ENCODE results near the gene CLCN3. TPM values are rescaled to one million over a fixed set of nuclear protein-coding genes. Genes with fewer than 3 reads are reported as not detected.

Gene CLCN3
- total RNA-seq, 1 experiment from 2014 or later, result 38.3 TPM

DNA sequence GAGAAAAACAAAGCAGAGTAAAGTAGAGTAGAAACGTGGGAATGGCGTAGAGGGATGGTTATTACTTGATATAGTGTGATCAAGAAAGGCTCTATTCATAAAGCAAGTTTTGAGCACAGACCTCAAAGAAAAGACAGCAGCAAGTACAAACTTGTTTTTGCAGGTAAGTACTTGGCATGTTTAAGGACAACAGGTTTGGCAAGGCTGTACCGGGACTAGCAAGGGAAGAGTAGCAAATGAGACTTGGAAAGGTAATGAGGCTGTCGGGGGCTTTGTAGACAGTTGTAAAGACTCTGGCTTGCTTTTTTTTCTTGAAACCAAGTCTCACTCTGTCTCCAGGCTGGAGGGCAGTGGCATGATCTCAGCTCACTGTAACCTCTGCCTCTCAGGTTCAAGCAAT, 48.9 kb upstream of the CLCN3 start:
- Histone ChIP-seq H3K4me1 (ENCODE audit: control insufficient read depth, insufficient read depth, low read length) (no peaks in the 10 kb centered on the region), H3K27me3 (ENCODE audit: control insufficient read depth, insufficient read depth, low read length) (no peaks in the 10 kb centered on the region), H3K9me3 (ENCODE audit: control insufficient read depth, insufficient read depth, low read depth, low read length) (no peaks in the 10 kb centered on the region), H3K27ac (ENCODE audit: low read length) (no peak overlapping the region), H3K4me3 (ENCODE audit: low read depth in 2 of 2, low read length in 2 of 2) (no peak overlapping the region), H3K36me3 (ENCODE audit: control insufficient read depth, insufficient read depth, low read length) (no peaks in the 10 kb centered on the region)
- BruUV-seq (replicated peaks), result no TSS peak
- in situ Hi-C loops (cut with HindIII; ENCODE audit: low pct_unique_long_range_greater_than_20kb, low sequenced_read_pairs), result no loop called here
- DNase-seq (ENCODE audit: low read depth, low spot score) (no peak), ATAC-seq (no peak)
- CTCF ChIA-PET, result no interaction called here
- intact Hi-C loops (cut with micrococcal nuclease; ENCODE audit: unreplicated experiment), result no loop called here
- POLR2A ChIA-PET, result no interaction called here
- TF ChIP-seq, protein P1, sequence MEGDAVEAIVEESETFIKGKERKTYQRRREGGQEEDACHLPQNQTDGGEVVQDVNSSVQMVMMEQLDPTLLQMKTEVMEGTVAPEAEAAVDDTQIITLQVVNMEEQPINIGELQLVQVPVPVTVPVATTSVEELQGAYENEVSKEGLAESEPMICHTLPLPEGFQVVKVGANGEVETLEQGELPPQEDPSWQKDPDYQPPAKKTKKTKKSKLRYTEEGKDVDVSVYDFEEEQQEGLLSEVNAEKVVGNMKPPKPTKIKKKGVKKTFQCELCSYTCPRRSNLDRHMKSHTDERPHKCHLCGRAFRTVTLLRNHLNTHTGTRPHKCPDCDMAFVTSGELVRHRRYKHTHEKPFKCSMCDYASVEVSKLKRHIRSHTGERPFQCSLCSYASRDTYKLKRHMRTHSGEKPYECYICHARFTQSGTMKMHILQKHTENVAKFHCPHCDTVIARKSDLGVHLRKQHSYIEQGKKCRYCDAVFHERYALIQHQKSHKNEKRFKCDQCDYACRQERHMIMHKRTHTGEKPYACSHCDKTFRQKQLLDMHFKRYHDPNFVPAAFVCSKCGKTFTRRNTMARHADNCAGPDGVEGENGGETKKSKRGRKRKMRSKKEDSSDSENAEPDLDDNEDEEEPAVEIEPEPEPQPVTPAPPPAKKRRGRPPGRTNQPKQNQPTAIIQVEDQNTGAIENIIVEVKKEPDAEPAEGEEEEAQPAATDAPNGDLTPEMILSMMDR (IDR thresholded peaks at IDR 0.05), result no peak
- TF ChIP-seq, protein P2, sequence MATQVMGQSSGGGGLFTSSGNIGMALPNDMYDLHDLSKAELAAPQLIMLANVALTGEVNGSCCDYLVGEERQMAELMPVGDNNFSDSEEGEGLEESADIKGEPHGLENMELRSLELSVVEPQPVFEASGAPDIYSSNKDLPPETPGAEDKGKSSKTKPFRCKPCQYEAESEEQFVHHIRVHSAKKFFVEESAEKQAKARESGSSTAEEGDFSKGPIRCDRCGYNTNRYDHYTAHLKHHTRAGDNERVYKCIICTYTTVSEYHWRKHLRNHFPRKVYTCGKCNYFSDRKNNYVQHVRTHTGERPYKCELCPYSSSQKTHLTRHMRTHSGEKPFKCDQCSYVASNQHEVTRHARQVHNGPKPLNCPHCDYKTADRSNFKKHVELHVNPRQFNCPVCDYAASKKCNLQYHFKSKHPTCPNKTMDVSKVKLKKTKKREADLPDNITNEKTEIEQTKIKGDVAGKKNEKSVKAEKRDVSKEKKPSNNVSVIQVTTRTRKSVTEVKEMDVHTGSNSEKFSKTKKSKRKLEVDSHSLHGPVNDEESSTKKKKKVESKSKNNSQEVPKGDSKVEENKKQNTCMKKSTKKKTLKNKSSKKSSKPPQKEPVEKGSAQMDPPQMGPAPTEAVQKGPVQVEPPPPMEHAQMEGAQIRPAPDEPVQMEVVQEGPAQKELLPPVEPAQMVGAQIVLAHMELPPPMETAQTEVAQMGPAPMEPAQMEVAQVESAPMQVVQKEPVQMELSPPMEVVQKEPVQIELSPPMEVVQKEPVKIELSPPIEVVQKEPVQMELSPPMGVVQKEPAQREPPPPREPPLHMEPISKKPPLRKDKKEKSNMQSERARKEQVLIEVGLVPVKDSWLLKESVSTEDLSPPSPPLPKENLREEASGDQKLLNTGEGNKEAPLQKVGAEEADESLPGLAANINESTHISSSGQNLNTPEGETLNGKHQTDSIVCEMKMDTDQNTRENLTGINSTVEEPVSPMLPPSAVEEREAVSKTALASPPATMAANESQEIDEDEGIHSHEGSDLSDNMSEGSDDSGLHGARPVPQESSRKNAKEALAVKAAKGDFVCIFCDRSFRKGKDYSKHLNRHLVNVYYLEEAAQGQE (IDR thresholded peaks at IDR 0.05; ENCODE audit: insufficient read depth in 1 of 2, low read depth in 2 of 2, low read length in 1 of 2), result no peak
- TF ChIP-seq POLR2AphosphoS5 (IDR thresholded peaks at IDR 0.05; ENCODE audit: low read depth, low read length) (no peak), SIN3A (IDR thresholded peaks at IDR 0.05; ENCODE audit: borderline replicate concordance, insufficient read depth, low read depth, low read length) (no peak), TCF7L2 (IDR thresholded peaks at IDR 0.05; ENCODE audit: low read depth, low read length) (no peak)

DNA sequence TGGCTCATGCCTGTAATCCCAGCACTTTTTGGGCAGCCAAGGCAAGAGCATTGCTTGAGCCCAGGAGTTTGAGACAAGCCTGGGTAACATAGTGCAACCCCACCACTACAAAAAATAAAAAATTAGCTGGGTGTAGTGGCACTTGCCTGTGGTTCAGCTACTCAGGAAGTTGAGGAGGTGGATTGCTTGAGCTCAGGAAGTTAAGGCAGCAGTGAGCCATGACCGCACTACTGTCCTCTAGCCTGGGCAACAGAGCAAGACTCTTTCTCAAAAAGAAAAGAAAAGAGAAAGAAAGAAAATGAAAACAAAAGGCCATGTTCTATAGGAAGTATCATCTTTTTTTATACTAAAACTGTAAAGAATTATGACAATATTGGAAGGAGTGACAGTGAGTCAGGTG, 46.5 kb upstream of the CLCN3 start:
- POLR2A ChIA-PET, result no interaction called here
- intact Hi-C loops (cut with micrococcal nuclease; ENCODE audit: unreplicated experiment) (no loop called here), in situ Hi-C loops (cut with HindIII; ENCODE audit: low pct_unique_long_range_greater_than_20kb, low sequenced_read_pairs) (no loop called here)
- no TSS peak for BruUV-seq (replicated peaks)
- DNase-seq (ENCODE audit: low read depth, low spot score), result no peak
- no peak overlapping the region for H3K4me3 ChIP-seq (ENCODE audit: low read depth in 2 of 2, low read length in 2 of 2)
- no peaks in the 10 kb centered on the region; the same call in 1 of the 2 replicates for H3K36me3 ChIP-seq (ENCODE audit: control insufficient read depth, insufficient read depth, low read length)
- TF ChIP-seq TCF7L2 (IDR thresholded peaks at IDR 0.05; ENCODE audit: low read depth, low read length), result no peak
- TF ChIP-seq SIN3A (IDR thresholded peaks at IDR 0.05; ENCODE audit: borderline replicate concordance, insufficient read depth, low read depth, low read length), result no peak
- TF ChIP-seq, protein P1 (IDR thresholded peaks at IDR 0.05), result no peak
- TF ChIP-seq, protein P2 (IDR thresholded peaks at IDR 0.05; ENCODE audit: insufficient read depth in 1 of 2, low read depth in 2 of 2, low read length in 1 of 2), result no peak
- TF ChIP-seq POLR2AphosphoS5 (IDR thresholded peaks at IDR 0.05; ENCODE audit: low read depth, low read length), result no peak
- no peaks in the 10 kb centered on the region for H3K27me3 ChIP-seq (ENCODE audit: control insufficient read depth, insufficient read depth, low read length)
- CTCF ChIA-PET, result no interaction called here
- ATAC-seq, result no peak
- no peaks in the 10 kb centered on the region for H3K4me1 ChIP-seq (ENCODE audit: control insufficient read depth, insufficient read depth, low read length)
- no peak overlapping the region for H3K27ac ChIP-seq (ENCODE audit: low read length)
- H3K9me3 ChIP-seq (ENCODE audit: control insufficient read depth, insufficient read depth, low read depth, low read length), result no peaks in the 10 kb centered on the region

All from Panc1 (cell line).